Measurements from ENCODE around the gene FAM20C.

- TF ChIP-seq, protein P1, sequence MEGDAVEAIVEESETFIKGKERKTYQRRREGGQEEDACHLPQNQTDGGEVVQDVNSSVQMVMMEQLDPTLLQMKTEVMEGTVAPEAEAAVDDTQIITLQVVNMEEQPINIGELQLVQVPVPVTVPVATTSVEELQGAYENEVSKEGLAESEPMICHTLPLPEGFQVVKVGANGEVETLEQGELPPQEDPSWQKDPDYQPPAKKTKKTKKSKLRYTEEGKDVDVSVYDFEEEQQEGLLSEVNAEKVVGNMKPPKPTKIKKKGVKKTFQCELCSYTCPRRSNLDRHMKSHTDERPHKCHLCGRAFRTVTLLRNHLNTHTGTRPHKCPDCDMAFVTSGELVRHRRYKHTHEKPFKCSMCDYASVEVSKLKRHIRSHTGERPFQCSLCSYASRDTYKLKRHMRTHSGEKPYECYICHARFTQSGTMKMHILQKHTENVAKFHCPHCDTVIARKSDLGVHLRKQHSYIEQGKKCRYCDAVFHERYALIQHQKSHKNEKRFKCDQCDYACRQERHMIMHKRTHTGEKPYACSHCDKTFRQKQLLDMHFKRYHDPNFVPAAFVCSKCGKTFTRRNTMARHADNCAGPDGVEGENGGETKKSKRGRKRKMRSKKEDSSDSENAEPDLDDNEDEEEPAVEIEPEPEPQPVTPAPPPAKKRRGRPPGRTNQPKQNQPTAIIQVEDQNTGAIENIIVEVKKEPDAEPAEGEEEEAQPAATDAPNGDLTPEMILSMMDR (conservative IDR thresholded peaks at IDR 0.05; ENCODE audit: low read length) = no peak
- no peak for TF ChIP-seq EZH2phosphoT487 (IDR thresholded peaks at IDR 0.05; ENCODE audit: borderline replicate concordance, low read depth, low read length)
Measured at GRCh38 chr7:164882-165660, 27.3 kb upstream of the FAM20C start.
